Measurements from ENCODE around the gene ANKRD45. TPM values are rescaled to one million over a fixed set of nuclear protein-coding genes. Genes with fewer than 3 reads are reported as not detected.
"Not testable (repeated sequence)": the region's sequence is repeated elsewhere in the genome, so short reads cannot be mapped to it uniquely, and the experiment has no call there.

ANKRD45 gene
- total RNA-seq, 1 experiment from 2014 or later, result 0.31 TPM

DNA sequence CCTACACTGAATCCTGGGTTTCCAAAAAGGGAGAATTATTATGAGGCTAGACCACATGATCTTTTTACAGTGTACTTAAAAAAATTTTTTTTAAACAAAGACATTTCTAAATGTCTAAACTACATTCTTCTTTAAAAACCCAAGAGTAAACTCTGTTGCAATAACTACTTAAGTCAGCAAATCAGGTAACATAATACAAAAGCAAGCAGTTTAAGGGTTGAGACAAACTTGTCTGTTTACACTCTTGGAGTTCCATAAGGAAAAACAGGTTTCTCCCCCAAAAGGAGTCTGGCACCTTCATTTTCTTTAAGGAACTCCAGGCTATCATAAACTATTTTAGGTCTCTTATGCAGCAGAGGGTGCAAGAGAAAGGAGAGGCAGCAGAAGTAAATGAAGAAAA, 12.5 kb upstream of the ANKRD45 start:
- Histone ChIP-seq H3K27me3 (ENCODE audit: insufficient read depth, low read length) (no peaks in the 10 kb centered on the region), H3K4me1 (ENCODE audit: insufficient read depth, low read length) (peaks cover 2% of the 10 kb centered on the region; the same call in 1 of the 2 replicates), H2AFZ (ENCODE audit: low read length) (no peak overlapping the region), H3K27ac (ENCODE audit: insufficient read length, low read depth, low read length) (no peak overlapping the region), H4K91ac (ENCODE audit: insufficient read length, low read depth, low read length) (no peak overlapping the region), H4K8ac (replicated peaks; ENCODE audit: insufficient read length, low read depth, low read length) (no peak overlapping the region), H2BK5ac (ENCODE audit: insufficient read length, low read length) (no peak overlapping the region), H3K9ac (ENCODE audit: extremely low read depth, insufficient read length, low read length) (no peak overlapping the region), H3K9me3 (ENCODE audit: control insufficient read depth, low read depth, low read length) (no peaks in the 10 kb centered on the region), H3K79me1 (ENCODE audit: insufficient read depth, low read depth, low read length, poor library complexity, severe bottlenecking) (no peaks in the 10 kb centered on the region), H2BK120ac (ENCODE audit: low read depth, low read length, poor library complexity, severe bottlenecking) (no peak overlapping the region), H4K5ac (ENCODE audit: insufficient read length, low read depth, low read length) (no peak overlapping the region), H3K79me2 (ENCODE audit: insufficient read depth, low read length) (no peaks in the 10 kb centered on the region), H4K20me1 (ENCODE audit: control insufficient read depth, insufficient read depth, insufficient read length) (no peaks in the 10 kb centered on the region), H3K18ac (ENCODE audit: insufficient read length, low read depth, low read length) (no peak overlapping the region), H3K56ac (ENCODE audit: insufficient read length, low read depth, low read length) (no peak overlapping the region), H3K4me2 (ENCODE audit: insufficient read depth, insufficient read length, low read length) (no peak overlapping the region), H3K14ac (ENCODE audit: insufficient read depth, low read length) (no peak overlapping the region), H2BK12ac (ENCODE audit: insufficient read length, low read depth, low read length) (no peak overlapping the region), H3K23me2 (ENCODE audit: insufficient read length, low read depth, low read length, poor library complexity, severe bottlenecking) (no peaks in the 10 kb centered on the region), H2BK20ac (ENCODE audit: low read depth, low read length, poor library complexity, severe bottlenecking) (no peak overlapping the region), H3K4ac (ENCODE audit: low read depth, low read length) (no peak overlapping the region), H3K23ac (ENCODE audit: insufficient read length, low read depth, low read length) (no peak overlapping the region), H3T11ph (ENCODE audit: low read length) (no peak overlapping the region), H2BK15ac (ENCODE audit: low read depth, low read length) (no peak overlapping the region), H2AK5ac (ENCODE audit: insufficient read length, low read length) (no peak overlapping the region)
- TF ChIP-seq, protein P1, sequence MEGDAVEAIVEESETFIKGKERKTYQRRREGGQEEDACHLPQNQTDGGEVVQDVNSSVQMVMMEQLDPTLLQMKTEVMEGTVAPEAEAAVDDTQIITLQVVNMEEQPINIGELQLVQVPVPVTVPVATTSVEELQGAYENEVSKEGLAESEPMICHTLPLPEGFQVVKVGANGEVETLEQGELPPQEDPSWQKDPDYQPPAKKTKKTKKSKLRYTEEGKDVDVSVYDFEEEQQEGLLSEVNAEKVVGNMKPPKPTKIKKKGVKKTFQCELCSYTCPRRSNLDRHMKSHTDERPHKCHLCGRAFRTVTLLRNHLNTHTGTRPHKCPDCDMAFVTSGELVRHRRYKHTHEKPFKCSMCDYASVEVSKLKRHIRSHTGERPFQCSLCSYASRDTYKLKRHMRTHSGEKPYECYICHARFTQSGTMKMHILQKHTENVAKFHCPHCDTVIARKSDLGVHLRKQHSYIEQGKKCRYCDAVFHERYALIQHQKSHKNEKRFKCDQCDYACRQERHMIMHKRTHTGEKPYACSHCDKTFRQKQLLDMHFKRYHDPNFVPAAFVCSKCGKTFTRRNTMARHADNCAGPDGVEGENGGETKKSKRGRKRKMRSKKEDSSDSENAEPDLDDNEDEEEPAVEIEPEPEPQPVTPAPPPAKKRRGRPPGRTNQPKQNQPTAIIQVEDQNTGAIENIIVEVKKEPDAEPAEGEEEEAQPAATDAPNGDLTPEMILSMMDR (conservative IDR thresholded peaks at IDR 0.05), result no peak
- DNase-seq, result no peak
- Mint-ChIP-seq H3K27ac (peak overlapping the region; percentile 51 to 93 (median 93); a peak in 6 of 7 replicates), H3K9me3 (peaks cover 16 to 20% of the 10 kb centered on the region in 2 experiments), H3K4me3 (0 out of 5 replicates have a peak overlapping the region, but pooled peaks of 1 of the 2 experiments have one; percentile 14), H3K36me3 (ENCODE audit: insufficient read depth in 1 of 3, low read depth in 3 of 3) (peaks cover 0 to 19% (median 0%) of the 10 kb centered on the region in 3 experiments; a peak in 3 of 7 replicates), H3K4me1 (peaks cover 23 to 33% of the 10 kb centered on the region in 2 experiments), H3K27me3 (ENCODE audit: low read depth) (no peaks in the 10 kb centered on the region; the same call in 1 of the 2 replicates)

- H3K18ac ChIP-seq (ENCODE audit: insufficient read length, low read depth, low read length); H3K4me2 ChIP-seq (ENCODE audit: insufficient read depth, insufficient read length, low read length); H2BK5ac ChIP-seq (ENCODE audit: insufficient read length, low read length); H3T11ph ChIP-seq (ENCODE audit: low read length); DNase-seq; H4K5ac ChIP-seq (ENCODE audit: insufficient read length, low read depth, low read length); H4K91ac ChIP-seq (ENCODE audit: insufficient read length, low read depth, low read length); H3K9ac ChIP-seq (ENCODE audit: extremely low read depth, insufficient read length, low read length); H3K56ac ChIP-seq (ENCODE audit: insufficient read length, low read depth, low read length); H3K4me1 ChIP-seq (ENCODE audit: insufficient read depth, low read length); H2AK5ac ChIP-seq (ENCODE audit: insufficient read length, low read length); H3K4me3 Mint-ChIP-seq; H2BK15ac ChIP-seq (ENCODE audit: low read depth, low read length); H2BK12ac ChIP-seq (ENCODE audit: insufficient read length, low read depth, low read length); H2BK120ac ChIP-seq (ENCODE audit: low read depth, low read length, poor library complexity, severe bottlenecking); H3K23ac ChIP-seq (ENCODE audit: insufficient read length, low read depth, low read length); H3K23me2 ChIP-seq (ENCODE audit: insufficient read length, low read depth, low read length, poor library complexity, severe bottlenecking); H3K27ac Mint-ChIP-seq; H3K4ac ChIP-seq (ENCODE audit: low read depth, low read length); H4K20me1 ChIP-seq (ENCODE audit: control insufficient read depth, insufficient read depth, insufficient read length); H3K27me3 ChIP-seq (ENCODE audit: insufficient read depth, low read length); H3K9me3 ChIP-seq (ENCODE audit: control insufficient read depth, low read depth, low read length); H3K27ac ChIP-seq (ENCODE audit: insufficient read length, low read depth, low read length); H2BK20ac ChIP-seq (ENCODE audit: low read depth, low read length, poor library complexity, severe bottlenecking); H2AFZ ChIP-seq (ENCODE audit: low read length); H4K8ac ChIP-seq (replicated peaks; ENCODE audit: insufficient read length, low read depth, low read length); H3K79me1 ChIP-seq (ENCODE audit: insufficient read depth, low read depth, low read length, poor library complexity, severe bottlenecking); H3K79me2 ChIP-seq (ENCODE audit: insufficient read depth, low read length); H3K14ac ChIP-seq (ENCODE audit: insufficient read depth, low read length); H3K27me3 Mint-ChIP-seq (ENCODE audit: low read depth): not testable (repeated sequence)
- Mint-ChIP-seq H3K36me3 (ENCODE audit: insufficient read depth in 1 of 3, low read depth in 3 of 3) (peaks cover 2 to 27% (median 6%) of the 10 kb centered on the region in 3 experiments; a peak in 6 of 7 replicates), H3K9me3 (peaks cover 24 to 27% of the 10 kb centered on the region in 2 experiments), H3K4me1 (peaks cover 19 to 25% of the 10 kb centered on the region in 2 experiments)
- WGBS (ENCODE audit: extremely low coverage, insufficient read length, low lambda C conversion rate), result no CpG with 5 or more reads among the region's 5 CpGs
Measured at GRCh38 chr1:173680152-173680551, 10.5 kb upstream of the ANKRD45 start.

All from H9 (cell line).